Measurements from ENCODE around the gene DOCK10.

DOCK10 gene

DNA sequence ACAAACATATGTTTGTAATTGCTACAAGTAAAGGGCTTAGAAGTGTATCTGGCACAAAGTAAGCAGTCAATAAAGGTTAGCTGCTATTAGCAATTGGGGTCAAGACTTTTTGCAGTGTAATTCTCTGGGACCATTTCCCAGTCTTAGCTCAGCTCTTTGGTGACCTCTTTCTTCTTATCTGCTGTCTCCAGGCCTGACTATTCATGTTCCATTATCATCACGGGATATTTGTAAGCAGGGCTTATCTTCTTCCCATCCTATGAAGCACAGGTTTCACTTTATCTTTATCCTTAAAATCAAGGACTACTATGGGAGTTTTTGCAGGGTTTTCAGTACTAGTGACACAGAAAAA lies 131.7 kb downstream of the DOCK10 start:
- TF ChIP-seq EGR1 (IDR thresholded peaks at IDR 0.05) (no peak), RAD21 (IDR thresholded peaks at IDR 0.05; ENCODE audit: low read depth) (no peak), FOXM1 (IDR thresholded peaks at IDR 0.05; ENCODE audit: borderline replicate concordance, low read depth) (no peak), TCF12 (IDR thresholded peaks at IDR 0.05; ENCODE audit: low read depth) (no peak), TEAD4 (IDR thresholded peaks at IDR 0.05) (no peak), NFIC (IDR thresholded peaks at IDR 0.05) (no peak), CEBPB (IDR thresholded peaks at IDR 0.05) (no peak), EP300 (IDR thresholded peaks at IDR 0.05; ENCODE audit: borderline replicate concordance) (no peak)
- TF ChIP-seq, protein P1, sequence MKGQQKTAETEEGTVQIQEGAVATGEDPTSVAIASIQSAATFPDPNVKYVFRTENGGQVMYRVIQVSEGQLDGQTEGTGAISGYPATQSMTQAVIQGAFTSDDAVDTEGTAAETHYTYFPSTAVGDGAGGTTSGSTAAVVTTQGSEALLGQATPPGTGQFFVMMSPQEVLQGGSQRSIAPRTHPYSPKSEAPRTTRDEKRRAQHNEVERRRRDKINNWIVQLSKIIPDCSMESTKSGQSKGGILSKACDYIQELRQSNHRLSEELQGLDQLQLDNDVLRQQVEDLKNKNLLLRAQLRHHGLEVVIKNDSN (IDR thresholded peaks at IDR 0.05) = no peak
- TF ChIP-seq, protein P2, sequence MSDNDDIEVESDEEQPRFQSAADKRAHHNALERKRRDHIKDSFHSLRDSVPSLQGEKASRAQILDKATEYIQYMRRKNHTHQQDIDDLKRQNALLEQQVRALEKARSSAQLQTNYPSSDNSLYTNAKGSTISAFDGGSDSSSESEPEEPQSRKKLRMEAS (IDR thresholded peaks at IDR 0.05) = no peak

DNA sequence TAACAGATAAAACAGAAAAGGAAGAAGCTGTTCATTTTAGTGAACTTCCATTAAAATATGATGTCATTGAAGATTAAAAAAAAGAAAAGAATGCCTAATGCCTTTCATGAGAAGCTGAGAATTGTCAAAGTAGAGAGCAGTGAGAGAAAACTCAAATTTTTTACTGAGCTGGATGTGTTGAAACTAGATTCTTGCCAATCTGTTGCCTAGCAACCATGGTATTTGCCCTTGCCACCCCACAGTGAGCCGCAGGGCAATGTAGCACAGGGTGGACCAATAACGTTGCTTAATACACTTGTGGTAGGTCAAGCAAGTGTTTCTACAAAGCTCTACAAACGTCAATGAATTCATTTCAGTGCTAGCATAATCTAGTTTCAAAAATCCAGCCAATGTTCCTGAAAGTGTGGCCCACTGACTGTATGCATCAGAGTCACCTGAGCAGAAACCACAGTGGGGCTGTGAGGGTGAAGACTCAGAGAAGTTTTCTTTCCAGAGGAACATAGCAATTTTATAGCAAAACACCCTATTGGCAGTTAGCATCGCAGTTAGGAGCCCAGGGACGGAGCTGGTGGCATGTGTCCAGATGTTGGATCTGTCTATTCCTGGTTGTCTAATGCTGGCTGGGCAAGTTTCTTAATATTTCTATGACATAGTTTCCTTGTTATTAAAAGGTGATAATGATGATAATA lies 132.2 kb downstream of the DOCK10 start:
- peak; percentile 7; the same call in 1 of the 2 replicates for TF ChIP-seq CEBPB (IDR thresholded peaks at IDR 0.05)
- no peak for TF ChIP-seq NFIC (IDR thresholded peaks at IDR 0.05)

DNA sequence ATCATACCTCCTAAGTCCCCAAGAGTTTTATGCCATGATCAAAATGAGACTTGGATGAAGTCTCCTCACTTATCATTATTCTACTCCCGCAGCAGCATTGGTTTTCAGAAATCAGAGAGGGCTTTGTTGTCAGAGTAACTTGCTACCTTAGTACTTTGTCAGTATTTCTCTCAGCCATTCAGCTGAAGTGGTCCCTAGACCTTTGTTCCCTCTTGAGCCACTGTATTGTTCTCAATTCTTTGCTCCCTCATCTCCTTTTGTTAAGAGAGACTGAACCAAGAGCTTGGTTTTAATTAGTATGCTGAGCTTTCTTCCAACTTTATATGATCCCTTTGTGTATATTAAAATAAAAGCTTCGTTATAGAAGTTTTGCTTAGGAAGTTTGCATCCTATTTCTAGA lies 133.4 kb downstream of the DOCK10 start:
- no peak for TF ChIP-seq TEAD4 (IDR thresholded peaks at IDR 0.05)
- TF ChIP-seq ZBTB7A (IDR thresholded peaks at IDR 0.05; ENCODE audit: low read depth) = no peak
- TF ChIP-seq CREB1 (IDR thresholded peaks at IDR 0.05; ENCODE audit: low read depth) = no peak
- TF ChIP-seq YY1 (IDR thresholded peaks at IDR 0.05; ENCODE audit: low read depth) = no peak
- no peak for TF ChIP-seq EGR1 (IDR thresholded peaks at IDR 0.05)
- TF ChIP-seq, protein P1 (IDR thresholded peaks at IDR 0.05) = no peak

DNA sequence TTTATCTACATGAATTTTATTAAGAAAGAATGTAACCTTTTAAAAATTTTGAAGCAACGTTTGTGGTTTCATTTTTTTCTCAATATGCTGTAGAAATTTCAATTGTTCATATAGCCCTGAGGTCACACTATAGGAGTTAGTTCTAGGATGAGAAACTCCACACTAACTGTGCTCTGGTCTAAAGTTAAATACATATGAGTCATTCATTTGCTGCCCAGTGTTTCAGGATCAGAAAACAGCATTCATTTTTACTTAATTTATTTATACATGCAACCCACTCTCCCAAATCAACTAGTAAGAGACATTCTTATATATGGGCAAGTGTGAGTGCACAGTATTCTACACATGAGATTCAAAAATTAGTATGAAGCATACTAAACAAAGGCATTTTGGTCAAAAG lies 137.9 kb downstream of the DOCK10 start:
- TF ChIP-seq, protein P3, sequence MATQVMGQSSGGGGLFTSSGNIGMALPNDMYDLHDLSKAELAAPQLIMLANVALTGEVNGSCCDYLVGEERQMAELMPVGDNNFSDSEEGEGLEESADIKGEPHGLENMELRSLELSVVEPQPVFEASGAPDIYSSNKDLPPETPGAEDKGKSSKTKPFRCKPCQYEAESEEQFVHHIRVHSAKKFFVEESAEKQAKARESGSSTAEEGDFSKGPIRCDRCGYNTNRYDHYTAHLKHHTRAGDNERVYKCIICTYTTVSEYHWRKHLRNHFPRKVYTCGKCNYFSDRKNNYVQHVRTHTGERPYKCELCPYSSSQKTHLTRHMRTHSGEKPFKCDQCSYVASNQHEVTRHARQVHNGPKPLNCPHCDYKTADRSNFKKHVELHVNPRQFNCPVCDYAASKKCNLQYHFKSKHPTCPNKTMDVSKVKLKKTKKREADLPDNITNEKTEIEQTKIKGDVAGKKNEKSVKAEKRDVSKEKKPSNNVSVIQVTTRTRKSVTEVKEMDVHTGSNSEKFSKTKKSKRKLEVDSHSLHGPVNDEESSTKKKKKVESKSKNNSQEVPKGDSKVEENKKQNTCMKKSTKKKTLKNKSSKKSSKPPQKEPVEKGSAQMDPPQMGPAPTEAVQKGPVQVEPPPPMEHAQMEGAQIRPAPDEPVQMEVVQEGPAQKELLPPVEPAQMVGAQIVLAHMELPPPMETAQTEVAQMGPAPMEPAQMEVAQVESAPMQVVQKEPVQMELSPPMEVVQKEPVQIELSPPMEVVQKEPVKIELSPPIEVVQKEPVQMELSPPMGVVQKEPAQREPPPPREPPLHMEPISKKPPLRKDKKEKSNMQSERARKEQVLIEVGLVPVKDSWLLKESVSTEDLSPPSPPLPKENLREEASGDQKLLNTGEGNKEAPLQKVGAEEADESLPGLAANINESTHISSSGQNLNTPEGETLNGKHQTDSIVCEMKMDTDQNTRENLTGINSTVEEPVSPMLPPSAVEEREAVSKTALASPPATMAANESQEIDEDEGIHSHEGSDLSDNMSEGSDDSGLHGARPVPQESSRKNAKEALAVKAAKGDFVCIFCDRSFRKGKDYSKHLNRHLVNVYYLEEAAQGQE (IDR thresholded peaks at IDR 0.05; ENCODE audit: low read depth) = no peak
- TF ChIP-seq, protein P1 (IDR thresholded peaks at IDR 0.05) = no peak
- TF ChIP-seq TAF1 (IDR thresholded peaks at IDR 0.05; ENCODE audit: low read depth) (no peak), CREB1 (IDR thresholded peaks at IDR 0.05; ENCODE audit: low read depth) (no peak)

DNA sequence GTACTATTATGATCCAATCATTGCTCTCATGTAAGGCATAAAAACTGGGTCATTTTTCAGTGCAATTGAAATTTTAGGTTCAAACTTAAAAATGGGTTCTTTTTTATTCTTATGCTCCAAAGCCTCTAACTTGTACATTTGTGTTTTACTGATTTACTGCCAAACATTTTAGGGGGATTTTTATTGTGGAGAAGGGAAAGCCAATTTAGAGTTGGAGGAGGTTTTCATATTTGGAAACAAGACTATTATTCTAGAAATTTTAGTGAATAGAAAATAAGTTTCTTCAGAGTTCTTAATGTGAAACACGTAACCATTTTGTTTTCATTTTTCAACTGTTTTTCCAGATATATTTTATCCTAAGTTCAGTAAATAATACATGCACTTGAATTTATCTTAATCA lies 138.6 kb downstream of the DOCK10 start:
- TF ChIP-seq TCF12 (IDR thresholded peaks at IDR 0.05; ENCODE audit: low read depth) (no peak), TEAD4 (IDR thresholded peaks at IDR 0.05) (no peak), CEBPB (IDR thresholded peaks at IDR 0.05) (no peak), TAF1 (IDR thresholded peaks at IDR 0.05; ENCODE audit: low read depth) (no peak), YY1 (IDR thresholded peaks at IDR 0.05; ENCODE audit: low read depth) (no peak), EGR1 (IDR thresholded peaks at IDR 0.05) (no peak), FOXM1 (IDR thresholded peaks at IDR 0.05; ENCODE audit: borderline replicate concordance, low read depth) (no peak), RAD21 (IDR thresholded peaks at IDR 0.05; ENCODE audit: low read depth) (no peak)
- TF ChIP-seq, protein P3 (IDR thresholded peaks at IDR 0.05; ENCODE audit: low read depth) = no peak

DNA sequence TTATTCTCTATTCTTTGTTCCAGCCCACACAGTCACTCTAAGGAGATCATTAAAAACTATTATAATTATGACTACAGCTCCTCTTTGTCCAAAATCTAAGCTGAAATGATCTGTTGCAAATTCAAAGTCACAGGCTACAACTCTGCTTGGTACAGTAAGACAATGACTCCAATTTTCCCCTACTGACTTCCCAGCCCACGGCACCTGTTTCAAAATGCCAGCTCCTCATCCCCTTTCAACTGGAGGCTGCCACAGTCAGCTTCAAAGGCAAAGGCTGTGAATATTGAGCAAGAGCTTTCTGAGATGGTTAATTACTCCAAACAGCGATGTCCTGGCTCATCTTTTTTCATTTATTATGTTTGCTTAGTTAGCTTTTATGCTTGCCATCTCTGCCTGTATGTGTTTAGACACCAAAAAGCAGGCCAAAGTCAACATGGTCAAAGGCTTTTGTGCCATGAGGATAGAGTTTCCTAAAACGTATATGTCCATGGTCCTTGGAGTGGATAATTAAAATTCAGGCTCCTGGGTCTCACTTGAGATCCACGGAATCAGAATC lies 141.1 kb downstream of the DOCK10 start:
- TF ChIP-seq CEBPB (IDR thresholded peaks at IDR 0.05) (no peak), TCF12 (IDR thresholded peaks at IDR 0.05; ENCODE audit: low read depth) (no peak), CREB1 (IDR thresholded peaks at IDR 0.05; ENCODE audit: low read depth) (no peak), FOXM1 (IDR thresholded peaks at IDR 0.05; ENCODE audit: borderline replicate concordance, low read depth) (no peak), EP300 (IDR thresholded peaks at IDR 0.05; ENCODE audit: borderline replicate concordance) (no peak), RAD21 (IDR thresholded peaks at IDR 0.05; ENCODE audit: low read depth) (no peak), YY1 (IDR thresholded peaks at IDR 0.05; ENCODE audit: low read depth) (no peak), NFIC (IDR thresholded peaks at IDR 0.05) (no peak), ZBTB7A (IDR thresholded peaks at IDR 0.05; ENCODE audit: low read depth) (no peak), EGR1 (IDR thresholded peaks at IDR 0.05) (no peak), TAF1 (IDR thresholded peaks at IDR 0.05; ENCODE audit: low read depth) (no peak), TEAD4 (IDR thresholded peaks at IDR 0.05) (no peak)
- TF ChIP-seq, protein P1 (IDR thresholded peaks at IDR 0.05) = no peak
- TF ChIP-seq, protein P2 (IDR thresholded peaks at IDR 0.05) = no peak
- TF ChIP-seq, protein P3 (IDR thresholded peaks at IDR 0.05; ENCODE audit: low read depth) = no peak

Data from Ishikawa (cell line).